HS-27A (cell line): ENCODE measurements around the gene ERBB4.
A peak's percentile ranks its signal among the peaks of the same experiment; 100 is the strongest.

Experiments
- DNase-seq: peaks from one replicate; pipeline ENCODE4 v3.0.0-alpha.2; 2012; ENCODE audit warnings: low read depth, missing footprints

The ERBB4 gene

GRCh38 chr2:211823886-211824479 is 714.6 kb downstream of the ERBB4 start:
- DNase-seq, result no peak

GRCh38 chr2:211822686-211823335 is 715.8 kb downstream of the ERBB4 start:
- no peak for DNase-seq

DNA sequence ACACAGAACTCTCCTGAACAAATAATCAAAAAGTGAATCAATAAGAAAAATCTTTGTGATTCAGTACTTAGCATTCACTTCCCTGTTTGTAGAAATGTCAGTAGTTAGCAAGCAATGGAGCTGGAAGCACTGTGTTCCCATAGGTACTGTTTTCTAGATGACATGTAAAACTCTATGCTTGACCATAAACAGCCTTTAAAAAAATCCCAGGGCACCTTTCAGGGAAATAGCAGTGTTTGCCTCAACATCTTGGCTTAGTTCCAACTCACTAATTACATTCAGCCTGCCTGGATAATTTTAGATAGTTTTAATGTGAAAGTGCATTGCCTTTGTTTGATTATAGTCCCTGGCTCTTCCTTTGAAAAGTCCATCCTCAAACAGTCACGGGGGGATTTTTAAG is 721.8 kb downstream of the ERBB4 start:
- no peak for DNase-seq

GRCh38 chr2:211812587-211812986 is 726.0 kb downstream of the ERBB4 start:
- no peak for DNase-seq

DNA sequence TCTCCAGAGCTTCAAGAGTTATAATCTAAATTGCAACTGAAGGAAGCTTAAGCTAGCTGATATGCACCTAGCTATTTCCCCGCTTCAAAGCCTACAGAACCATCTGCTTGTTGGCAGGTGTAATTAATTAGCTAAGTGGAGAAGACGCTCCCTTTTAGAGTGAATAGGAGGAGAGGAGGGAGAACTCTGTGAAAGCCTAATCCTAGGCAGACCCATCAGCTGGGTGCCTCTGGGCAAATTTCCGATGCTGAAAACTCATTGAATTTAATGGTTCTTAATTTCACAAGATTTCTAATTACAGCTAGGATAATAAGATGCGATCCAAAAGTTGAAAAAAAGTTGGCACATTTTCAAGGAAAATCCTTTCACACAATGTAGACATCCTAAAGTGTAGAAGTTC is 735.9 kb downstream of the ERBB4 start:
- DNase-seq, result no peak

DNA sequence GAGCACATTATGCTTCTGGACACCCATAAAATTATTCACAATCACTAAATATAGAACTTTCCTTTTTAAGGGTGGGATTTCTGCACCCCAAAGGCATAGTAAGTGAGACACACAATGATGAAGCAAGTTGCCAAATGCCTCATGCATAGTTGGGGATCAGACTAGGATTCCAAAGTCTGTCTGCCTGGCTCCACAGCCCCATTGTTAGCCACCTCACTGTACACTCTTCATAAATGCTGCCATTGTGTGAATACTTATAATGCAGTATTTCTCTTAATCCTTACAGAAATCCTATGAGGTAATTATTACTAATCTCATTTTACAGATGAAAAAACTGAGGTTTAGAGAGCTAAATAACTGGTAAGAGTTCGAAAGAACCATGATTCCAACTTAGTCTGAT is 738.6 kb downstream of the ERBB4 start:
- DNase-seq, result no peak

DNA sequence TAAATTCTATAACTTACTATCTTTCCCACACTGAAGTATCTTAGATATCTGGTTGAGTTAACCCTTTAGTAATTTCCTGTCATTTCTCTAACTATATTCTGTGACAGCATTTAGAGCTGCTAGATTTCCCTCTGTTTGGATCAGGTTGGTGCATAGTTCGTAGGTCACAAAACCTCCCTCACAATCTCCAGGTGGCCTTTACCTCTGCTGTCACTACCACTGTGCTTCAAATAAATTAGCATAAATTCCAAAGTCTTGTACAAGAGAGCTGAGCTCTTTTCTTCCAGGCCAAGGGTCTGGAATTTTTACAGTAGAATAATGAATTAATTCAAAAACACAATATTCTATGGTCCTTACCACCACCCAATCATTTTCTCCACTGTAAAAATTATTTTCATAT is 739.7 kb downstream of the ERBB4 start:
- no peak for DNase-seq

DNA sequence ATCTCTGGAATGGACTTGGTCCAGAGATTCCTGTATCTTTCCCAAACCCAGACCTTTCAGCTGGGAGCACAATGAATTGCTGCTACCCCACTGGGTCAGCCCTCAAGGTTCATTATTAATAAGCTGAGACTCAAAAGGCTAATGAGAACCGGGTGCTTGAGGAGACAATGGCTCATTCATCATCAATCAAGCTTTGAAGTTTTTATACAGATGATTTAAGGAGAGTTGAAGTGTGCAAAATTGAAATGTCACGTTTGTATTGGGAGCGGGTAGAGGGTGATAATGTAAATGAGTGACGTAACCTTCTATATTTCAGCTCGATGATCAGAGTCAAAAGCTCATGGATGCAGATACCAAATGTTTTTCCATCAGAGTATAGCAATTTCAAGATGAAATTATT is 744.9 kb downstream of the ERBB4 start:
- no peak for DNase-seq

GRCh38 chr2:211789982-211790381 is 748.6 kb downstream of the ERBB4 start:
- no peak for DNase-seq

- DNase-seq, result no peak
These were observed 771.9 kb downstream of the ERBB4 start for GRCh38 chr2:211766689-211767088.

DNA sequence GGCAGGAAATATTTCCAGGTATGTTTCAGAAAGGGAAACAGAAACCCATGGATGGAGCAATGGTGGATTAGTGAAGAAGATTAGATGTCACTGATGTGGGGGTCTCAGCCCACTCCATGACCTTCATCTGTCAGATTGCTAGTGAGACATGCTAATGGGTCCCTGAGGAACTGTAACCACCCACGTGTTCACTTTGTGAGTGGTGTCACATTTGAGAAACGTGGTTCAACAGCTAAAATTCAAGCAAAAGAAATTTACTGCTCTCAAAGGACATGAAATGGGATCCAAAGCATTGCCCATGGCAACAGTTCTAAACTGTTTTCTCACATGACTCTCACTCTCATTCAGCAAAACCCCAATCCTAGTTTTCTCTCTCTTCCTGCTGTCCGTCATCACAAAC is 776.1 kb downstream of the ERBB4 start:
- DNase-seq, result no peak

DNA sequence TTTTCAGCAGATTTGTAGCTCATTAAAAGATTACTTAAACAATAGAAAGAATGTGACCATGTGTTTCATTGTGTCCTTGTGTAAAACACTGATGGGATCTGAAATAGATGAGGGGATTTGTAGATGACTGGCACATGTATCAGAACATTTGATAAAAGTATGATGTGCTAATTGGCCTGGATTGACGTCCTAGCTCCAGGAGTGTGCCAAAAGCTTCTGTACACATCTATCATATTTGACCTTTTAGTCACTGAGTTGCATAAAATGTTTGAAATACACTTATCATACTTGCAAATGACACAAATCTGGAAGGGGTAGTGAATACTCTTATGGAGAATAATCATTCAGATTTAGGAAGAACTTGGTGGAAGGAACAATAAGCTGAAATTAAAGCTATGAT is 778.5 kb downstream of the ERBB4 start:
- no peak for DNase-seq

DNA sequence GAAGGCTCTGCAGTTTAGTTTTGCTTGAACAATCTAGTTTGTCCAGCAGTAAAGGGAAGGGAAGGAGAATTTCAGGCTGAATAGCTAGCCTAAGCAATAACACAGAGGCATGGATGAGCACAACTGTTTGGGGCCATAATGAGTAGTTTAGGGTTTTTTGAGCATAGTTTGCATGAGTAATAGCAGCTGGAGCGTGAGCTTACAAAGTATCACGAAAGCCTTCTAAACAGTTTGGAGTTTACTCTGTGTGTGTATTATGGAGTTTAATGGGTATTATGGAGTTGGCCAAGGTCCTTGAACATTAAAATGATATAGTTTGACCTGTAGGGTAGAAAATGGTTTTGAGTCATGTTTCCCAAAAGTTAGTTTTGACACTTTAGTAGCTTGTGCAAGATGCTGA is 782.3 kb downstream of the ERBB4 start:
- no peak for DNase-seq

GRCh38 chr2:211755187-211755586 is 783.4 kb downstream of the ERBB4 start:
- DNase-seq, result no peak

GRCh38 chr2:211751848-211752247 is 786.8 kb downstream of the ERBB4 start:
- DNase-seq, result no peak

GRCh38 chr2:211748339-211748738 is 790.3 kb downstream of the ERBB4 start:
- DNase-seq, result no peak

DNA sequence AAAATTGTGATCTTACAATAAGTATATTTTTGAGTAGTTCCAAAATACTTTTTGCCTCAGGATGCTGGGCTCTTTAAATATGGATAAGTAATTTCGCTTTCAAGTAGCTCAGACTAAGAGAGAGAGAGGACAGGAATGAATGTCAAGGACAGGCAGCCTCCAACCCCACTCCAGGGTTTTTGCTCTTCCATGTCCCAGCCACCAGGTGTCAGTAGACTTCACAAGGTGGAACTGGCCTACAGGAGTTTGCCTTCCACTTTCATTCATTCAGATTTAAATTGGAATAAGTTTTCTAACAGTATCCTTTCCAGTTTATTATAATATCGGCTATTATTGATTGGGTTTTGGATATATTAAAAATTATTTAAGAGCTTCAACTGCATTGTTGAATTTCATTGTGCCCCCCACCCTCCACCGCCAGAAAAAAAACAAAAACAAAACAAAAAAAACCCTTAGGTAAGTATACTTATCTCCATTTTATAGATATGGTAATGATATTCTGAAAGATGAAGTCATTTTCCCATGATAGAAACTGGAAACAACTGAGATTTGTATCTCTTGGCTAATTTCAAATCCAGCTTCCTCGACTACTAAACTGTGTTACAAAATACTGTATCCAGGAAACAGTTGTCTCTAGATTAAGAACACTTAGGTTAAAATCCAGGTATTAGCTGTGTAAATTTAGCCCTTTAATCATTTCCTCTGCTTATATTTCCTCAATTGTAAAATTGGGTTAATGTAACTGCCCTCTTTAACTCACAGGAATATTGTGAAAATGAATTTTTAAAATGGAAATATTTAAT is 793.1 kb downstream of the ERBB4 start:
- peak; percentile 12 for DNase-seq

DNA sequence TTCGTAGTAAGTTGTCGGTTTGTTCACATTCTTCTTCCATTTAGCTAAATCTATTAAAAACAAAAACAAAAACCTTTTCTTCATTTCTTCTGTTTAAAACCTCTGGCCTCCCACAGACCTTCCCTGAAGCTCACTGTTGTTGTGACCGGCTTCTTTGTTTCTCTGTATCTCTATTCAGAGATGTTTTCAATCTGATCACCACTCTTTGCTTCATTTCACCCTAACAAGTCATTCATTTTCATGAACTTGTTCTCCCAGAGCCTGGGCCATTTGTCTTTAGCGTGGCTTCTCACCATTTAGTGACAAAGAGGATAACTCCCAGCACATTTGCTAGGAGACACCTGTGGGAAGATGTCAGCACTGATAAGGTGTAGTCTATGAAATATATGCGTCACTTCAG is 794.2 kb downstream of the ERBB4 start:
- DNase-seq, result no peak

- no peak for DNase-seq
These were observed 796.6 kb downstream of the ERBB4 start for GRCh38 chr2:211741966-211742365.

- no peak for DNase-seq
These were observed 801.3 kb downstream of the ERBB4 start for GRCh38 chr2:211737282-211737681.

DNA sequence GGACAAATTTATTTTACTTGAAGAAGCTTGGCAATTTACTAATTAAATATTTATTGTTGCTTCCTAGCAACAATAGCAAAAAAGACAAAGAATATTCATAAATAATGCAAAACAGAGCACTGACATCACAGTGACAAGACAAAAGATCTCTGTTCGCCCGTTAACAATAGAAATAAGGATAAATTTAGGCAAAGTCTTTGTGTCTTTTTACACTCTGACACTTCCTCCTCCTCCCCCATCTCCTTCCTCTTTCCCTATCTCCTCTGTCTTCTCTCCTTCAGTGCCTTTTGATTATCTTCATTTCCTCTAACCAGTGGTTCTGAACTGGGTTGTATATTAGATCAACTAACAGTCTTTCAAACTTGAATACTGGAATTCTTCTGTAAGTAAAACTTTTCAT is 808.4 kb downstream of the ERBB4 start:
- no peak for DNase-seq

- DNase-seq, result no peak
These were observed 809.2 kb downstream of the ERBB4 start for GRCh38 chr2:211729433-211729832.

- DNase-seq, result no peak
These were observed 813.7 kb downstream of the ERBB4 start for GRCh38 chr2:211724933-211725332.
